GM12865 (cell line): Measurements from ENCODE around the gene MCM3AP.
A peak's percentile ranks its signal among the peaks of the same experiment; 100 is the strongest.

Experiments
- DNase-seq: peaks from one replicate; pipeline ENCODE4 v3.0.0; 2010; ENCODE audit warnings: low read depth
- H3K4me3 ChIP-seq: 2 replicates; pipeline ENCODE4 v1.5.1; 2011; ENCODE audit warnings: mild to moderate bottlenecking, low read depth, low read length, control low read depth
- CTCF ChIP-seq: IDR thresholded peaks from 2 replicates; pipeline ENCODE4 v1.5.1; 2011; ENCODE audit warnings: low read length, control low read depth, low read depth, inconsistent platforms; ENCODE audit not compliant: insufficient read depth; ENCODE audit errors: missing control alignments

The MCM3AP gene

DNA sequence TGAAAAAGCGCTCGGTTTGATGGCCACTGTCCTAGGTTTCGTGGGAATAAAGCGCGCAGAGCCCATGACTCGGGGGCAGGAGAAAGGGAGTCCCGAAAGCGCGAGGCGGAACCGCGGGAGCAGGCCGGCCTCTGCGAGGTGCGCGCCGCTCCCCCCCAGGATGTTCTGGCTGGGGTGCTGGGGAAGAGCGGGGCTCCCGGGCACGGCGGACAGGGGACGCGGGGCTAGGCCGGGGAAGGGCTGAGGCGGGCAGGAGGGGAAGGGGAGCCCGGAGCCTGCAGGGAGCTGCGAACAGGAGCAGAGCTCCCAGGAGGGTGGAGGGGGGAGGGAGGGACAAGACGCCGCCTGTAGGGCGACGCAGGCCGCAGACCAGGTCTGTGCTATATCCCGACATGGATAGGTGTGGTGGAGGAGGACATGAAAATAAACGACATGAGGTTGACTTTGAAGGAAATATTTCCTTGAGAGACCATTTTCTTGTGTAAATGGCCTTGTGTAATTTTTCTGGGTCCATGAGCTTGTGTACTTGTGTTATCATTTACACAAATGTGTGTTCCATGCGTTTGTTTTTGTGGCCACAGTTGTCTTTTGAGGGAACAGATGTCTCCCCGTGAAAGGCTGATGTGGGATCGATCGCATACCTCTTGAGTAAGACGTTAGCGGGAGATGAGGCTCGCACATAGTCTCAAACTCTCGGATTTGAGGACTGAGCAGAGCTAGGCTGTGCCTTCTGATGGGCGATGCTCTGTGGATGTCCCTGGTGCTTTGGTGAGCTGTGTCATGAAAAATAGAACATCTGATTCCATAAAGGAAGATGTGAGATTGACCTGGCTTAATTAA lies 39.9 kb upstream of the MCM3AP start:
- TF ChIP-seq CTCF = peak; percentile 23
- peak; percentile 64 for DNase-seq
- peak overlapping the region; percentile 73 for H3K4me3 ChIP-seq

- TF ChIP-seq CTCF = peak; percentile 29
- DNase-seq = peak; percentile 93
- H3K4me3 ChIP-seq = peak overlapping the region; percentile 96
Observed at GRCh38 chr21:46324390-46325072, 39.1 kb upstream of the MCM3AP start.

DNA sequence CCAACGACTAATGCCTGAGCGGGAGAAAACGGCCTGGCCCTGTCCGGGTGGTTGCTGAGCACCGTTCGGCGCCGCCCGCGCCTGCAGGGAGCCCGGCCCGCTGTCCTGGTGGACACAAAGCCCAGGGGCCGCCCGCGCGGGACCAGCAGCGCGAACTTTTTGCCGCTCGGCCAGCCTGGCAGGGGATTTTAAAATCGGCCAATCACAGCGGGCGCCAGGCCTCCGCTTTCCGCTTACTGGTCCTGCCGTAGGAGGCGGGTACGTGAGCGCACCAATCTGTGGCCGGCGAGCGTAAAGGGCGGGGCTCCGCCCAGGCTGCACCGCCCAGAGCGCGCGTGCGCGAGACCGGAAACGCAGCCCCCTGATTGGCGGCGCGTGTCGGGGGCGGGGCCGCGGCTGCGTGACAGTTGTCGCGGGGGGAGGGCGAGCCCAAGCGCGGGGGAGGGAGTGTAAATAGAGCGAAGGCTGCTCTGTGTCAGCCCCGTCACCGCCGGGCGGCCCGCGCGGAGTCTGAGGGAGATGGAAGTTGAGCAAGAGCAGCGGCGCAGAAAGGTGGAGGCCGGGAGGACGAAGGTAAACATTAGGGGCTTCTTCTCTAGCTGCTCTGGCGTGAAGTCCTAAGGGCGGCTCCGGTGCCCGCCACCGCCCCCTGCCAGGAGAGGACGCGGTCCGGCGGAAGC lies 38.4 kb upstream of the MCM3AP start, which contains the start of the genes C21orf58 and PCNT:
Gene C21orf58 (minus strand): TSS at position 161 of the 680 bp plus-strand sequence. CDS start 1,132 bp downstream, outside the sequence.
Gene PCNT (plus strand): TSS at position 447 of the 680 bp plus-strand sequence. CDS start 73 bp downstream, at position 520.
- no peak for TF ChIP-seq CTCF
- DNase-seq = peak; percentile 99
- H3K4me3 ChIP-seq = peak within 1 kb of the TSS; percentile 96

DNA sequence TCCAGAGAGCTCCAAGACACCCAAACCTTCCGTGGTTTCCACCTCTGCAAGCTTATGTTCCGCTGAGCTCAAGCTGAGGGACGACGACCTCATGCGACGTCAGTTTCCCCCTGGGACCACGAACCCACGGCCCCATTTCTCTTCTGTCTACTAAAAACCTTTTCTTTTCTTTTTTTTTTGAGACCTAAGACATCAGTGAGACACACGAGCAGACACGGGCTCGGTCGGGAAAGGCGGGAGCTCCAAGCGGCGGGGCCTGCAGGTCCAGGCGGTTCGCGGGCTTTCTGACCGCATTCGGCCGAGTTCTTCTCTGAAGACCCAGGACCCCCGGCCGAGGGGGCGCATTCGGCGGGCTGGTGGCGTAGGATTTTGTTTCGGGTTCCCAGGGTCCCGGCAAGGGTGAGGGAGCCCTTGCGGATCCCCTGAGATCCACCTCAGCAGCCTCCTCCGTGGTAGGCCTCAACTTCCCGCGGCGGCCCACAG lies 37.9 kb upstream of the MCM3AP start:
- H3K4me3 ChIP-seq = peak overlapping the region; percentile 81
- peak; percentile 35 for DNase-seq
- TF ChIP-seq CTCF = no peak

DNA sequence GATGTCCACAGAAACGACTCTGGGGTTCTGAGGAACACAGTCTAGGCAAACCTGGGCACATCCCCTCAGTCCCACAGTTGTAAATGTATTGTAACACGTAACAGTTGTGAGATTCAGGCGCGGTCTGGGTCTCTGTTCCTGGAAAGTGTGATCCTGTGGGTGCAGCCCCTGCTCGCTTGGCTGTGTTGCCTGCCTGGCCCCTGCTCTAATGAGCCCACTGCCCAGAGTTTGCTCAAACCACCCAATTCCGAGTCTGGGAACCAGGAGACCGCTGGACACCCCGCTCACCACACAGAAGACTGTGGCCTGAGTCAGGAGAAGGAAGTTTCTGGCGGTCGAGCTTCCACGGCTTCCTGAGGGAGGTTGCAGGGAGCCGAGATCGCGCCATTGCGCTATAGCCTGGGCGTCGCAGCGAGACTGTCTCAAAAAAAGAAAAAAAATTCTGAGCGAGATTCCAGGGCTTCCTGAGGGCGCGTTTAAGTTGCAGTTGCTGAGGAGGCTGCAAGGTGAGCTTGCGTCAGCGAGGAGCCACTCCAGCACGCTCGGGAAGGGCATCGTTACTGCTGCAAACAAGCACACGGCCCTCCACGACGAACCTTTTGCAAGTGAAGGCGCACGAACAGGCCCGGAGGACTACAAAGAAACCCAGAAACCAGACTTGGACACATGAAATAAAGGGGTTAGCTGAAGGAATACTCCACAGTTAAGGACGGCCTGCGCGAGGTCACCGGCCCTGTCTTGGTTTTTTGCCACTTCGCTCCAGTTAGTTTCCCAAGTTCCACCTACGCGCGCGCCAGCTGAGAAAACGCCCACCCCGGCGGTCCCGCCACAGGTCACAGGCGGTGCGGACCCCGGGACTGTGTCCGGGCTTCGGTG lies 37.2 kb upstream of the MCM3AP start:
- peak; percentile 48 for DNase-seq
- no peak for TF ChIP-seq CTCF
- H3K4me3 ChIP-seq = peak overlapping the region; percentile 81

- TF ChIP-seq CTCF = no peak
- DNase-seq = no peak
- no peak overlapping the region for H3K4me3 ChIP-seq
Observed at GRCh38 chr21:46320331-46320801, 35.0 kb upstream of the MCM3AP start.
